ENCODE data around the gene ATP12A.

- TF ChIP-seq CTCF (IDR thresholded peaks at IDR 0.05) (no peak), POLR2A (IDR thresholded peaks at IDR 0.05) (no peak)
Observed at GRCh38 chr13:24663586-24663985, 16.6 kb upstream of the ATP12A start.

All from thyroid gland (tissue), 4 donors.